GM21576 (cell line): ENCODE data around the gene TMEM37.
A peak's percentile ranks its signal among the peaks of the same experiment; 100 is the strongest.

ENCODE experiments used
- ATAC-seq: cut with Tn5 transposase; IDR thresholded peaks from one replicate; pipeline ENCODE4 v1.9.1; 2021; ENCODE audit warnings: mild to moderate bottlenecking, moderate library complexity; ENCODE audit not compliant: unreplicated experiment

Gene TMEM37

DNA sequence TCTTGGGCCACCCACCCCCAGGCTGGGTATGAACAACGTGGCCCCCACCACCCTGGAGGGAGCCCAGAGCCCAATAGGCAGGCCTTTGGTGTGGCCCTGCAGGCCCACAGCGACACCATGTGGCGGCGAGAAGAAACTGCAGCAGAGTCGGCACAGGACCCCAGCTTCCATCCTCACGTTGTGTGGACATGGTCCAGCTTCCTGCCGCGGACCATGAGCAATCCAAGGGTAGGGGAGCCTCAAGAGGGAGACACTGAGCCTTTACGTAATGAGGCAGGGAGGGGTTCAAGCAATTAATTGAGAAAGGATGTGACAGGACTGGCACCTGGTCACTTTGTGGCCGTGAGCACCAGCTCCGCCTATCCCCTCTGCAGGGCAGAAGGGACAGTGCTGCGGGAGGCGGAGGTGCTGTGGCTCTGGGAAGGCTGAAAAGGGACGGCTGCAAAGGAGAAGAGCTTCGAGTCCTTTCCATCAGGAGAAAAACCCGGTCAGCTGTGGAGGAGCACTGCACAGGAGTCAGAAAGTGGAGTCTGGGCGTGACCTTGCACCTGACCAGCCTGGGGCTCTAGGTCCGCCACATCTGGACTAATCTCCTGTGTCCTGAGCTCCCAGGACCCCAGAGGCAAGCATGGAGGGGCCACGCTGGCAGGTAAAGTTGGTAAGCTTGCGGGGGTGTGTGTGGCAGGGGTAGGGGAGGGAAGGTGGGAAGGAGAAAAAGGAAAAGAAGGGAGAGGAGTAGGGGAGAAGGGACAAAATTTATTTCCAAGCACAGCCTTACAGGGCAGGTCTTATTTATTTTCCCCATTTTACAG is 44.9 kb downstream of the TMEM37 start:
- peak; percentile 72 for ATAC-seq

GRCh38 chr2:119477113-119477505 is 45.5 kb downstream of the TMEM37 start:
- no peak for ATAC-seq

DNA sequence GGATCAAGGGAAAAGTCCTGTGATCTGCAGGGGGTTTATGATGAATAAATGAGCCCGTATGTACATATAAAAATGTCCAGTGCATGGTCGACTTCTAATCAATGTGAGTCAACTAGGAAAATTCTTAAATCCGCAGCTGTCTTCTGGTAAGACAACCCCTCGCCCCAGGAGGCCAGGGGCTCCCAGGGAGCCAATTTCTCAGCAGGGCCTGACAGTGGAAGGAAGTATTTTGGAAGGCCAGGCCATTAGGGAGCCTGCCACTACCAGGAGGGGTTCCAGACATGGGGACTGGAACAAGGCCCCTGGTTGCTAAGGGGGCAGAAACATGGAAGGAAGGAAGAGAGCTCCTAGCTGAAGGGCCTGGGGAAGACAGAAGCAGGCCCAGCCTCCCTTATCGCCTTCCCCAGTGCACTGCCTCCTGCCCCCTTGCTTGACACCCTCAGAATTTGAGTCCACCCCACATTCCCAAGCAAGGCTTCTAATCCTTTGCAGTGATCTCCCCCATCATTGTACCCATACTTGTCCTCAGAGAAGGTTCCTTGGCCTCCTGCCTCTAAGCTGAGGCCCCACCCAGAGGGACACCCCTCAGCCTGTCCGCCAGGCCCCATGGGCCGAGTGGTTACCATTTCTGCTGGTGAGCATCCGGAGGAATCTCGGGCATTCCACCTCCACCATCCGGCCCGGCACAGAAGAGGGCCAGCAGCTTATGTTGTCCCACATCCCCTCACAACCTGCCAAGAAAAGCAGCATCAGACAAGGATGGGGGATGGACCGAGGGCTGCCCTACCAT is 46.7 kb downstream of the TMEM37 start:
- no peak for ATAC-seq

DNA sequence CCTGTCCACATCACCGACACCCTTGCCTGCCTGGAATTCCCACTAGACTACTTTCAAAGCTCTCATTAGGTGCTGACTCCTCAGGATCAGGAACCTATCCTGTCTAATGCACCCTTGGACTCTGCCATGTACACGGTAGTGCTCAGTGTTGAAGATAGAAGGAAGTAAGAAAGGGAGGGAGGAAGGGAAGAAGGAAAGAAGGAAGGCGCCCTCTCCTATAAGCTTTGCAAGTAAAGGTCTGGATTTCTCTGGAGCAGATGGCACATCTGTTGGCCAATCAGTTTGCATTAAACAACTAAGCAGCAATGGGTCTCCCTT is 47.3 kb downstream of the TMEM37 start:
- ATAC-seq = no peak

DNA sequence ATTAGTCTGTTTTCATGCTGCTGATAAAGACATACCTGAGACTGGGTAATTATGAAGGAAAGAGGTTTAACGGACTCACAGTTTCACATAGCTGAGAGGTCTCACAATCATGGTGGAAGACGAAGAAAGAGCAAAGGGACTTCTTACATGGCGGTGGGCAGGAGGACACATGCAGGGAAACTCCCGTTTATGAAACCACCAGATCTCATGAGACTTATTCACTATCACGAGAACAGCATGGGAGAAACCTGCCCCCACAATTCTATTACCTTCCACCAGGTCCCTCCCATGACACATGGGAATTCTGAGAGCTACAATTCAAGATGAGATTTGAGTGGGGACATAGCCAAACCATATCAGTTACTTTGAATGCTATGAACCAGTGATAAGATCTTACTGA is 48.5 kb downstream of the TMEM37 start:
- ATAC-seq = no peak

- ATAC-seq = no peak
These were observed 49.1 kb downstream of the TMEM37 start for GRCh38 chr2:119480718-119481142.

GRCh38 chr2:119481501-119482455 is 50.1 kb downstream of the TMEM37 start:
- no peak for ATAC-seq

DNA sequence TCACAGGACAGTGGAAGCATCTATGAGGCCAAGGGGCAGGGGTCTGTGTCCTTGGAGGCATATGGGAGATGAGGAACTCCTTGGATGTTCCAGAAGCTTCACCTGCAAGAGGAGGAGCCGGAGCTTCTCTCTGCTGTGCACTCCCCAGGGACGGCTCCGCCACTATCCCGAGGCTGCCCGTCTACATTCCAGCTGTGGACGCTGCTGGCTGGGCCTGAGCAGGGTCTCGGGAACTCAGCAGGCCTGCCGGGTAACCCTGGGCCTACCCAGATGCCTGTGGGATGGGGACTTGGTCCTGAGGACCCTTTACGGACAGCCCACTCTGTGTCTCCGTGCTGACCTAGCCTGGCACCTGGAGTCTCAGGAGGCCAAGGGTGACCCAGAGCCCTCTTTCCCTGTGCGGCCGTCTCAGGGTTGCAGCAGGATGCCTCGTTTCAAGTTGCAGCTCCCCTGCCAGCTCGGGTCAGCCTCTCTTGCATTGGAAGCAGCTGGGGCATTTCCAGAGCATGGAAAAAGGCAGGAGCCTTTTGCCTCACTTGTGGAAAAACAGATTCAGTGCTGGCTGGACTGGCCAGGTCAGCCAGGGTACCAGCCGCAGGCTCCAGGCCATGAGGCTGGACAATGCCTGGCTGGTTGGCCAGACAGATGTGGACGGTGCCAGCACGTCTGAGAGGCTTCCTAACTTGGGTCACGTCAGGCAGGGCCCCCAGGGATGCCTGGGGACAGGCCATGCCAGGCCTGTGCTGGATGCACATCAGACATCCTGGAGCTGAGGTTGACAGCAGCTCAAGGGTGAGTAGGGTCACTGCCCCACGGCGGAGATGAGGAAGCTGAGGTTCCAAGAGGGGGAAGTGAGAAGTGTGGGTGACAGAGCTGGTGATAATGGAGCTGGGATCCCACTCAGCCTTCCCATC is 51.1 kb downstream of the TMEM37 start:
- ATAC-seq = no peak

- no peak for ATAC-seq
These were observed 51.7 kb downstream of the TMEM37 start for GRCh38 chr2:119483395-119483753.

GRCh38 chr2:119483896-119484718 is 52.5 kb downstream of the TMEM37 start:
- ATAC-seq = no peak

DNA sequence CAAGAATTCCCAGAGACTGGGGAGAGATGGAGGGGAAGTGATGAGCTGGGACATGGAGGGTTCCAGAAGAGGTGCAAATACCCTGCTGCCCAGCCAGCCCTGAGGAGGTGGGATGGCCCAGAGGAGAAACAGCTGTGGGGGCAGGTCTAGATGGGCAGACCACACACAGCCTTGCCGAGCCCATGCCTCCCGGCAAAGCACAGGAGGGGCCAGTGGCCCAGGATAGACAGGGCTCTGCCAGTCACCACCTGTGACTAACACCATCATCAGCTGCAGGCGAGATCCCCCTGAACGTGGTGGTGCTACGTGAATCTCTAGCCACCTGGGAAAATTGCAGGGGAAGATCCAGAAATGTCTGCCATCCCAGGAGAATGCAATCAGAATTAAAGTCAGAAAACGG is 53.2 kb downstream of the TMEM37 start:
- no peak for ATAC-seq

DNA sequence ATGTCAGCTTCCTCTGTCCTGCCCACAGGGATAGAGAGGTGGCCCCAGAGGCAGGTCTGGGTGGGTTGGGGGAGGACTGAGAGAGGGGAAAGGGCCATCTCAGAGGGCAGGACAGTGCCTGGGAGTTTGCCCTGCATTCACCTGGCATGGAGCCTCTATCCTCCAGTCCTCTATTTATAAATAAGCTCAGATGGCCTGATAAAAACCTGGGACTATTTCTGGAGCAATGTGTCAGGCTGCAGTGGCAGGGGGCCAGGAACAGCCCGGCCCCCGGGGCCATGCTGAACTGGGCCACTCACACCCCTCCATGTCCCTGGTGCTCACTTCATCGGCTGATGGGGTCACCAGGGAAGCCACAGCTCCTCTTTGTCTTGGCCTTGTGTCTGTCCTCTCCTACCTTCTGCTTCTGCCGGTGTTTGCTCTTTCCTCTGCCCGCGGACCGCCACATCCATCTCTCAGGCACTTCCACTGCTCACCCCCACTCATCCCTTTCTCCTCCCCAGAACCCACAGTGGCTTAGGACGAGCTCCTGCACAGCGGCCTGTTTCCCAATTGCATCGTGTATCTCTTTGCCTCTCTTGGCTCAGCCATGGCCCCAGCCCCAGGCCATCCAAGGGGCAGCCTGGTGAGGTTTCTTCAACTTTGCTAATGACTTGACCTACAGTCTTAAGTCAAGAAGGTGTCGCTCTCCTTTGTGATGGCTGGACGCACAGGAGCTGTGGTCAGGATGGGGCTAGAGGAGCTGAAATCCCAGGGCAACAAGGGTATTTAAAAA is 53.9 kb downstream of the TMEM37 start:
- no peak for ATAC-seq

- no peak for ATAC-seq
These were observed 54.7 kb downstream of the TMEM37 start for GRCh38 chr2:119486196-119486827.

DNA sequence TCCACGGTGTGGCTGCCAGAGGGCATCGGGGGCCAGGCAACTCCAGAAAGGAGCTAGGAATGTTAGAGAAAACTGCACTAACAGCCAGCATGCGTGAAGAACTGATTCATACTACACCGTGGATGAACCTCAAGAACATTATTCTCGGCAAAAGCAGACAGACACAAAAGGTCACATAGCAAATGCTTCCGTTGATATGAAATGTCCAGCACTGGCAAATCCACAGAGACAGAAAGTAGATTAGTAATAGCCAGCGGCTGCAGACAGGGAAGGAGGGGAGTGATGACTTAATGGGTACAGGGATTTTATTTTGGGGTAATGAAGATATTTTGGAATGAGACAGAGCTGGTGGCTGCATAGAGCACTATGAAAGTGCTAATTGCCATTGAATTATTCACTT is 55.2 kb downstream of the TMEM37 start:
- no peak for ATAC-seq

DNA sequence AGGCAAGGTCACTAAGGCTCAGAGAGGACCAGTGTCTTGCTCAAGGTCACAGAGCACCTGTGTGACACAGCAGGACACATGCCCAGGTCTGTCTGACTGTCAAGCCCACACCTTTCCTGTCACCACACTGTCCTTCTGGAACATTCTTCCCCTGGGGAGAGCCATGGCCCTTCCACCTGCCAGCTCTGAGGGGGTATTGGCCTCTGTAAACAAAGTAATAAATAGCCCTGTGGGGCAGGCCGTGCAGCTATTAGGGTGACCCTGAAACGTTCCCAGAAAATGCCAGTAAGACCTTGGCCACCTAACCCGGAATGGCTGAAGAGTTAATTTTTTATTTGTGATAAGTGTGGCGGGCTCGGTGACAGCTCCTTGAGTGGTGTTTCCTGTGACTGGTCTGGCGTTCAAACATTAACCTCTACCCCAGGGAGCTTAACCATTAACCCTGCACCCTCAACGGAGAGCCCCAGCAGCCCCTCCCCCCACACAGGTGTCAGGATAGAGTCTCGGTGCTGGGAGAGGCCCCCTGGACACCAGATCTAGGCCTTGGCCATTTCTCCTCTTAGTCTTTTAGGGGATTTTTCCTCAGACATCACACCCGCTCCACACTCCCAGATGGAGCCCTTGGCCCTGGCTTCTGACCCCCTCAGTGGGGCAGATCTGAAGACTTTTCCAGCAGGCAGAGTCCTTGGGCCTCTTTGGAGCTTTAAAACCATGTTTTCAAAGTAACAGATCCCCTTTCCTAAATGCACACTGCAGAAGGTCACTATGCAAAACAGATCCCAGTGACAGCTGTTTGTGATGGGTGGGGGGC is 56.0 kb downstream of the TMEM37 start:
- peak; percentile 54 for ATAC-seq
